22Rv1 (cell line): ENCODE results near the gene TAS2R31.

Source experiments
- CTCF ChIP-seq: fragments of 450-650 bp; IDR thresholded peaks from 2 replicates; pipeline ENCODE4 v1.5.1; 2017; ENCODE audit warnings: mild to moderate bottlenecking
- ZFX ChIP-seq: fragments of 450-650 bp; IDR thresholded peaks from 2 replicates; pipeline ENCODE4 v1.6.1; 2017; ENCODE audit warnings: antibody characterized with exemption, borderline replicate concordance

- TF ChIP-seq CTCF, result no peak
- no peak for TF ChIP-seq ZFX
These were observed 14.3 kb downstream of the TAS2R31 start for GRCh38 chr12:11016937-11017336.
